ENCODE data around the gene HMHB1.

HMHB1 gene

GRCh38 chr5:143812085-143812705, at the start of gene HMHB1:
Gene HMHB1 (plus strand): TSS chr5:143812161.
- Histone ChIP-seq H3K9me3 (ENCODE audit: insufficient read depth, low read length) (no peaks in the 10 kb centered on the region), H3K27ac (ENCODE audit: low read length) (no peak within 1 kb of the TSS), H3K9ac (ENCODE audit: low read length) (no peak within 1 kb of the TSS), H3K79me2 (ENCODE audit: low read length) (no peaks in the 10 kb centered on the region), H2AFZ (ENCODE audit: low read depth, low read length) (no peak within 1 kb of the TSS), H4K20me1 (ENCODE audit: insufficient read depth, low read length) (no peaks in the 10 kb centered on the region), H3K27me3 (ENCODE audit: low read depth, low read length) (no peaks in the 10 kb centered on the region), H3K4me3 (ENCODE audit: low read length) (no peak within 1 kb of the TSS), H3K36me3 (replicated peaks; ENCODE audit: low read depth, low read length) (no peaks in the 10 kb centered on the region), H3K4me1 (ENCODE audit: low read length) (no peaks in the 10 kb centered on the region), H3K4me2 (ENCODE audit: low read length) (no peak within 1 kb of the TSS)
- TF ChIP-seq, protein P1, sequence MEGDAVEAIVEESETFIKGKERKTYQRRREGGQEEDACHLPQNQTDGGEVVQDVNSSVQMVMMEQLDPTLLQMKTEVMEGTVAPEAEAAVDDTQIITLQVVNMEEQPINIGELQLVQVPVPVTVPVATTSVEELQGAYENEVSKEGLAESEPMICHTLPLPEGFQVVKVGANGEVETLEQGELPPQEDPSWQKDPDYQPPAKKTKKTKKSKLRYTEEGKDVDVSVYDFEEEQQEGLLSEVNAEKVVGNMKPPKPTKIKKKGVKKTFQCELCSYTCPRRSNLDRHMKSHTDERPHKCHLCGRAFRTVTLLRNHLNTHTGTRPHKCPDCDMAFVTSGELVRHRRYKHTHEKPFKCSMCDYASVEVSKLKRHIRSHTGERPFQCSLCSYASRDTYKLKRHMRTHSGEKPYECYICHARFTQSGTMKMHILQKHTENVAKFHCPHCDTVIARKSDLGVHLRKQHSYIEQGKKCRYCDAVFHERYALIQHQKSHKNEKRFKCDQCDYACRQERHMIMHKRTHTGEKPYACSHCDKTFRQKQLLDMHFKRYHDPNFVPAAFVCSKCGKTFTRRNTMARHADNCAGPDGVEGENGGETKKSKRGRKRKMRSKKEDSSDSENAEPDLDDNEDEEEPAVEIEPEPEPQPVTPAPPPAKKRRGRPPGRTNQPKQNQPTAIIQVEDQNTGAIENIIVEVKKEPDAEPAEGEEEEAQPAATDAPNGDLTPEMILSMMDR (IDR thresholded peaks at IDR 0.05; ENCODE audit: low read depth, low read length): no peak
- TF ChIP-seq EZH2phosphoT487 (IDR thresholded peaks at IDR 0.05; ENCODE audit: low read depth): no peak

GRCh38 chr5:143762636-143763220, 49.2 kb upstream of the HMHB1 start:
- no peak for TF ChIP-seq EZH2phosphoT487 (IDR thresholded peaks at IDR 0.05; ENCODE audit: low read depth)
- TF ChIP-seq, protein P1 (IDR thresholded peaks at IDR 0.05; ENCODE audit: low read depth, low read length): no peak
- Histone ChIP-seq H3K27me3 (ENCODE audit: low read depth, low read length) (no peaks in the 10 kb centered on the region), H3K36me3 (replicated peaks; ENCODE audit: low read depth, low read length) (no peaks in the 10 kb centered on the region)

GRCh38 chr5:143767162-143767561, 44.8 kb upstream of the HMHB1 start:
- Histone ChIP-seq H3K27ac (ENCODE audit: low read length) (no peak overlapping the region), H2AFZ (ENCODE audit: low read depth, low read length) (no peak overlapping the region), H3K9me3 (ENCODE audit: insufficient read depth, low read length) (no peaks in the 10 kb centered on the region), H3K9ac (ENCODE audit: low read length) (no peak overlapping the region), H3K27me3 (ENCODE audit: low read depth, low read length) (no peaks in the 10 kb centered on the region), H3K79me2 (ENCODE audit: low read length) (no peaks in the 10 kb centered on the region), H3K4me3 (ENCODE audit: low read length) (no peak overlapping the region), H3K4me2 (ENCODE audit: low read length) (no peak overlapping the region), H4K20me1 (ENCODE audit: insufficient read depth, low read length) (no peaks in the 10 kb centered on the region), H3K4me1 (ENCODE audit: low read length) (no peaks in the 10 kb centered on the region), H3K36me3 (replicated peaks; ENCODE audit: low read depth, low read length) (no peaks in the 10 kb centered on the region)
- TF ChIP-seq, protein P1 (IDR thresholded peaks at IDR 0.05; ENCODE audit: low read depth, low read length): no peak
- no peak for TF ChIP-seq EZH2phosphoT487 (IDR thresholded peaks at IDR 0.05; ENCODE audit: low read depth)

More at GRCh38 chr5:143762636-143763220, 49.2 kb upstream of the HMHB1 start:
- no peak overlapping the region for H3K4me2 ChIP-seq (ENCODE audit: low read length)
- H3K79me2 ChIP-seq (ENCODE audit: low read length): no peaks in the 10 kb centered on the region
- H4K20me1 ChIP-seq (ENCODE audit: insufficient read depth, low read length): no peaks in the 10 kb centered on the region
- H3K9me3 ChIP-seq (ENCODE audit: insufficient read depth, low read length): no peaks in the 10 kb centered on the region
- peaks cover 22% of the 10 kb centered on the region for H3K4me1 ChIP-seq (ENCODE audit: low read length)
- no peak overlapping the region for H2AFZ ChIP-seq (ENCODE audit: low read depth, low read length)
- H3K27ac ChIP-seq (ENCODE audit: low read length): no peak overlapping the region
- H3K9ac ChIP-seq (ENCODE audit: low read length): no peak overlapping the region
- H3K4me3 ChIP-seq (ENCODE audit: low read length): no peak overlapping the region

DNA sequence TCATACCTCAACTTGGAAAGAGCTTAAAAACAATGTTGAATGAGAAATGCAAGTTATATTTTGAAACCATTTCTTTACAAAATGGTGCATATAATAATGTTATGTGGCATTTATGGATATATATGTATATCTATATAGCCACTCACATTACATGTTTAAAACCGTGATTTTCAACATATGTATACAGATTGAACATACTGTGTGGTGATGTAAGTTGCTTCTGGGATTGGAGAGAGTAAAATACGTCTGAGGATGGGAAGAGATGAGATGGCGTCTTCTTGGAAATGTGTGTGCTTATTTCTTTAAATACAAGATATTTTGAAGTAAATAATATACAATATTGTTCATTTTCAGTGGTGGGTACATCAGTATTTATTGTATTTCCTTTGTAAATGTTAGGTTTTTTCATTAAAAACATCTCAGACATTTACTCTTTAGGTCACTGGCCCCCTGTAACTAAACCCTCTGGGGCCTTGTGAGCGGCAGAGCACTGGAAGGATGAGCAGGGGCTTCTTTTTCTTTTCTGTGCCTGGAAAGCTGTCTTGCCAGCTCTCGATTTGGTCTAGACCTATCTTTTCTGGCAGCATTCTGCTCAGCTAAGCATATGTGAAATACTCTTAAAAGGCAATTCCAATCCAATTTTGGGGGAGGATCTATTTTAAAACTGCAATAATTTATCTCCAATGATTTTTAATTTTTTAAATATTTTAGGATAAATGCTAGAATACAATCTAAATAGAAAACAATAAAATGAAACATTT, 42.8 kb upstream of the HMHB1 start:
- no peaks in the 10 kb centered on the region for H3K27me3 ChIP-seq (ENCODE audit: low read depth, low read length)

More for the DNA sequence above, 42.8 kb upstream of the HMHB1 start:
- no peak overlapping the region for H3K9ac ChIP-seq (ENCODE audit: low read length)
- H2AFZ ChIP-seq (ENCODE audit: low read depth, low read length): no peak overlapping the region
- no peak overlapping the region for H3K4me3 ChIP-seq (ENCODE audit: low read length)
- no peak overlapping the region for H3K4me2 ChIP-seq (ENCODE audit: low read length)
- no peaks in the 10 kb centered on the region for H3K9me3 ChIP-seq (ENCODE audit: insufficient read depth, low read length)
- no peak overlapping the region for H3K27ac ChIP-seq (ENCODE audit: low read length)
- TF ChIP-seq EZH2phosphoT487 (IDR thresholded peaks at IDR 0.05; ENCODE audit: low read depth): no peak
- TF ChIP-seq, protein P1 (IDR thresholded peaks at IDR 0.05; ENCODE audit: low read depth, low read length): no peak
- H3K79me2 ChIP-seq (ENCODE audit: low read length): no peaks in the 10 kb centered on the region
- no peaks in the 10 kb centered on the region for H4K20me1 ChIP-seq (ENCODE audit: insufficient read depth, low read length)
- H3K36me3 ChIP-seq (replicated peaks; ENCODE audit: low read depth, low read length): no peaks in the 10 kb centered on the region
- H3K4me1 ChIP-seq (ENCODE audit: low read length): no peaks in the 10 kb centered on the region
